HG03196 (cell line): ENCODE data around the gene MOK.

Source experiments
- ATAC-seq: cut with Tn5 transposase; IDR thresholded peaks from one replicate; pipeline ENCODE4 v1.9.1; 2021; ENCODE audit not compliant: unreplicated experiment

Gene MOK

GRCh38 chr14:102285106-102285505, 19.9 kb downstream of the MOK start:
- ATAC-seq, result no peak

DNA sequence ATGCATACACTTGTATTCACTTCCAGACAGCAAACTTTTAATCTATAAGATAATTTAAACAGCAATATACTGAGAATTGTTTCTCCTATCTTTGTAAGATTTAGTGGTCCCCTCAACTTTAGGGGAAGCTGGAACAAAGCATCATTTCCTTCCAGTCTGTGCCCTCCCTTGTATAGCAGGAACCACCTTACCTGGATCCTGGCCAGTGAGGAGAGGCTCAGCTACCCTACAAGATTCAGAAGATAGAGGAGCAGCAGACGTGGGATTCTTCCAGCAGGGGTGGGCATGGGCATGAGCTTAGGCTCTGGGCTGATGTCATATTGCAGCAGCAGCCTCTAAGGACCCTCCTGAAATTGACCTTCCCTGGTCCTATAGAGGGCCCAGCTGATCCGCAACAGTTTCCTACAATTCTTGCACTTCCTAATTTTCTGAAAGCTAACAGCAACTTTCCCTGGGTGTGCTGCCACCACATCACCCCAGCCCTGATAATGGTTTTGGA, 21.3 kb downstream of the MOK start:
- ATAC-seq, result no peak

DNA sequence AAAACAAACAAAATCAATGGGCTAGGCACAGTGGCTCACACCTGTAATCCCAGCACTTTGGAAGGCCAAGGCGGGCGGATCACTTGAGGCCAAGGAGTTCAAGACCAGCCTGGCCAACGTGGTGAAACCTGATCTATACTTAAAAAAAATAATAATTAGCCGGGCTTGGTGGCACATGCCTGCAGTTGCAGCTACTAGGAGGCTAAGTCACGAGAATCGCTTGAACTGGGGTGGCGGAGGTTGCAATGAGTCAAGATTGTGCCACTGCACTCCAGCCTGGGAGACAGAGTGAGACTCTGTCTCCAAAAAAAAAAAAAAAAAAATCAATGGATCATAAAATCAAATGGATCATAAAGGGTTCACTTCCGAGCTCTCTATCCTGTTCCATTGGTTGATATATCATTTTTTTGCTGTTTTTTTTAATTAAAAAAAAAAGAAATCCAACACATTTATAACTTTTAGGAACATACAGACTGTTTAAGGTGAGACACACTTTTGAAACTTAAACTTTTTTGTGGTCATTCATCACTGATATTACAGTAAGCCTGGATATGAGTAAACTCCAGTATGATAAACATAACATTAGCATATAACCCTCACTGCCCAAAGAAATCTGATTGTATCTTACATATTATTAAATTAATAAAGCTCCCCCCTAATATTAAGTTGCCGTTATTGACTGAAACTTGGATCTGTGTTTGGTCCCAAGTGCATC, 22.1 kb downstream of the MOK start:
- no peak for ATAC-seq

- ATAC-seq, result no peak
Measured at GRCh38 chr14:102280376-102280962, 24.5 kb downstream of the MOK start.

GRCh38 chr14:102279688-102280348, 25.1 kb downstream of the MOK start:
- no peak for ATAC-seq

DNA sequence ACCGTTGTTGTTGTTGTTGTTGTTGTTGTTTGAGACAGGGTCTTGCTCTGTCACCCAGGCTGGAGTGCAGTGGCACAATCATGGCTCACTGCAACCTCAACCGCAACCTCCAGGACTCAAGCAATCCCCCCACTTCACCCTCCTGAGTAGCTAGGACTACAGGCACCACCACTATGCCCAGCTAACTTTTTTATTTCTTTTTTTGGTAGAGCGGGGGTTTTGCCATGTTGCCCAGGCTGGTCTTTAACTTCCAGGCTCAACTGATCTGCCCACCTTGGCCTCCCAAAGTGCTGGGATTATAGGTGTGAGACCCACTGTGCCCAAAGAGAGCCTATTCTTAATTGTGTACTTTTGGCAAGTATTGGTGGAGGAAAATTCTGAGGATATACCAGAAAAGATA, 25.7 kb downstream of the MOK start:
- no peak for ATAC-seq

DNA sequence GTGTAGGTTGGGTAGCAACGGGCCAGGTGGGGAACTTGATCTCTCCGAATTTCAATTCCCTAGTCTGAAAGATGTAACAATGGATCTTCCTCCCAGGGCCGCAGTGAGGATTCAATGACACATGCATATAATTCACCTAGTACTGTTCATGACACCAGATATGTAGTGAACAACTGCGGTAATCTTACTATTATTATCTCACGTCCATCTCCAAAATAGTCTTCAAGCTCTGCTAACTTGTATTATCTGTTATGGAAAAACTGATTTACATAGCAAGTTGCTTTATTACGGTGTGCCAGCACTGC, 26.4 kb downstream of the MOK start:
- ATAC-seq, result no peak

- ATAC-seq, result no peak
Measured at GRCh38 chr14:102277874-102278630, 26.9 kb downstream of the MOK start.

DNA sequence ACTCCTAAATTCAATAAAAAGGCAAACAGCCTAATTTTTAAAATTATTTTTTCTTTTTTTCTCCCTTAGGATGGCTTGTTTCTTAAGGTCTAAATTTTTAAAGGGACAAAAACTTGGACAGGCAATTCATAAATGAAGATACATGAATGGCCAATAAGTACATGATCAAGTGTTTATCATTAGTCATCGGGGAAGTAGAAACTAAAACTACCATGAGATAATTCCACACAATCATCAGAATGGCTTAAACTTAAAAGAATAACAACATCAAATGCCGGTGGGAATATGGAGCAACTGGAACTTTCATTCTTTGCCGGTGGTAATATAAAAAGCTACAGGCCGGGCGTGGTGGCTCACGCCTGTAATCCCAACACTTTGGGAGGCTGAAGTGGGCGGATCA, 29.1 kb downstream of the MOK start:
- no peak for ATAC-seq

DNA sequence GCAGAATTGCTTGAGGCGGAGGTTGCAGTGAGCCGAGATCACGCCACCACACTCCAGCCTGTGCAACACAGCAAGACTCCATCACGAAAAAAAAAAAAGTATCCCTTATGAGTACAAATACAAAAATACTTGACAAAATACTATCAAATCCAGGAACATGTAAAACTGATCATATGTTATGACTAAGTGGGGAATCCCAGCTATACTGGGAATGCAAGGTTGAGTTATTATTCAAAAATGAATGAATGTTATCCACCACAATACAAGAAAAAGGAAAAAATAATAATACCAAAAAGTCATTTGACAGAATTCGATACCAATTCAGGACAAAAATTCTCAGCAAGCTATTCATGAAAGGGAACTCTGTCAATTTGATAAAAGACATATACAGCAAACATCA, 32.6 kb downstream of the MOK start:
- ATAC-seq, result no peak

DNA sequence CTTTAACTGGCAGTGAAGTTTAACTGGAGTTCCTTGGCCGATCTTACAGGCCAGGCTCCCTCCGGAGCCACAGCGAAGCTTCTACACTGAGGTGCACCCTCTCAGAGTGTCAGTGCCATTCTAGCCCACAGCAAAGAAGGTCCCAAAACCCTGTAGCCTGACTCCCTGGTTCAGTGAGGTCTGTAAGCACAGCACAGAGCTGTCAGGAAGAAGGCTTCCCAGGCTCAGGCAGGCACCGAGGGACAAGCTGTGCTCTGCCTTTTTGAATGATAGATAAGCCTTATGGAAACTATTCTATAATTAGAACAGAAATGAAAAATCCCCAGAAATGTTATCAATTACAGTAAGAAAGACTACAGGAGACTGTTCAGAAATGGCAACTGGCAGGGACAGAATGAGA, 40.2 kb downstream of the MOK start:
- ATAC-seq, result no peak

GRCh38 chr14:102264355-102264754, 40.6 kb downstream of the MOK start:
- ATAC-seq, result no peak

DNA sequence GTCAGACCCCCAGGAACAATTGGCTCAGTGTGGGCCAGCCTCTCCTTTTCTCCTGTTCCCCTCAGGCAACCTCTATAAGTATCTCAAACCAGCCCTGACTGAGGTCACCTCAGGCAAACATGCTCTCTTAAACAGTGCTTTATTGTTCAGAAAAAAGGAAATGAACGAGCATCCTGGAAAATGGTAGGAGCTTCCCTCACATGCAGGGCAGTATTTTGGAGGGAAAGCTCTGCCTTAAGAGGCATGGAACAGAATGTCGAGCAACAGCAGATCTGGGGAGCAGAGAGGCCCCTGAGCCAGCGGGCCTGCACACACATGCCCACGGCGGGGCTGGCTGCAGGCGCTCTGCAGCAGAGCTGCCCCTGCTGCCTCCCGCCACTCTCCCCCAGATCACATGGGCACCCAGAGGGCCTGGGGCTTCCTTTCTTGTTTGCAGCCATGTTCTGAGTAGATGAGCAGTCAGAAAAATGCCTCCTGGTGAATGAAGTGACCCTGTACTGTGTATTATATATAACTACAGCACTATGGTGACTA, 42.0 kb downstream of the MOK start:
- ATAC-seq, result no peak

GRCh38 chr14:102258136-102258535, 46.8 kb downstream of the MOK start:
- no peak for ATAC-seq

- ATAC-seq, result no peak
Measured at GRCh38 chr14:102256716-102257115, 48.2 kb downstream of the MOK start.

- ATAC-seq, result no peak
Measured at GRCh38 chr14:102255401-102256190, 49.4 kb downstream of the MOK start.

DNA sequence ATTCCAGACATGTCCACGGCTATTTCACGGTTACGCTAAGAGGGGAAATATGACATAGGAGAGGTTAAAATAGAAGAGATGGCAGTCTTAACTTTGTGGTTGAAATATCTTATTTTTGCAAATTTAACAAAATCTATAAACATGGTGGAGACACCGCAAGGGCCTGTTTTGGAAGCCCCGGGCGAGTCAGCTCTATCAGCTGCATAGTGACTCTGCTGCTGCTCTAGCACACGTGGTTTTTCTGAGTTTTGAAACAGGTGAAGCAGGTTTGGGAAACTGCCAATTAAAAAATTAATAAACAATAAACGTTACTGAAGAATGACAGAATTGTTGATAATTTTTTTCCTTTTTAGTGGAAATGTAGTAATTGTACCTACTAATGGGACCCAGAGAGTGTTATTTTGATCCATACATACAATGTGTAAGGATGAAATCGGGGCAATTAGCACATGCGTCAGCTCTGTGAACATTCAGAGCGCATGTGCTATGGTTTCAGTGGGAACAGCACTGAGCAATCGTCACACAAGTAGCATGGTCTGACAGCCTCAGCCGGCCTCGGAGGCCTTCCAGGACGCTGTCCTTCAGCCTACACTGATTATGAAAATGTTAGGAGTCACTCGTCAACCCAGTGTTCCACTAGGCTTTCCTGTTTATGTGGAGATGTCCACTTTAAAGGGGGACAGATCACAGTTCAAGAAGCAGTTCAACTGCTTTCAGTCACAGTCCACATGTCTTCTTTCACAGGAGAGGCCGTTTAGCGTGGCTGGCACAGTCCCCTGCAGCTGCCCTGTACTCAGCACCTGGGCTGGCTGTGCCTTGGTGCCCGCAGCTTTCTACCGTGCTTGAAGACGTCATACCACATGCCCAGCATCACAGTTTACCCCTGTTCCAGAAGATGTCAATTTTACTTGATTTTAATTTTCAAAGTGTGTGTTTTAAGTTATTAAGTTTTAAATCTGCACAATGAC, 51.8 kb downstream of the MOK start:
- ATAC-seq, result no peak

GRCh38 chr14:102251161-102251560, 53.8 kb downstream of the MOK start:
- ATAC-seq, result no peak

DNA sequence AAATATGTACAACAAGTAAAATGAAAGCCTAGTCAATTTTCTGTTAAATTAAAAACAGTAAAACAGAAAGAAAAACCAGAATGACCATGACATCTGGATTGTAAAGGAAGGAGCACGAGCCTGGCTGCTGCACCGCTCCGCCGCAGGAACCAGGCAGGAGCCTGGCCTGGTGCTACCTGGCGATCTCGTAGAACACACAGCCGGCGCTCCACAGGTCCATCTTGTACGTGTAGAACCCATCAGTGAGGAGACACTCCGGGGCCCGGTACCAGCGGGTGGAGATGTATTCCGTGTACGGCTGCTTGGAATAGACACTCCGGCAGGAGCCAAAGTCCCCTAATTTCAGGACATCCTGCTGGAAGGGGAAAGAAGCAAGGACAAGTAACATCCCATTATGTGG, 54.3 kb downstream of the MOK start:
- ATAC-seq, result no peak

- ATAC-seq, result no peak
Measured at GRCh38 chr14:102249981-102250380, 55.0 kb downstream of the MOK start.
